ENCODE results near the gene CROCC2. TPM values are rescaled to one million over a fixed set of nuclear protein-coding genes. Genes with fewer than 3 reads are reported as not detected.
A peak's percentile ranks its signal among the peaks of the same experiment; 100 is the strongest.

CROCC2 gene
- polyA plus RNA-seq, 2 of the 4 experiments (the other 2 are of a cell fraction) = not detected

- ATAC-seq (no peak), FAIRE-seq (no peak), DNase-seq (ENCODE audit: low read depth in 1 of 2, low spot score in 1 of 2) (no peak)
- WGBS (ENCODE audit: missing lambda C conversion rate) = 67% methylated on average over 28 of the region's 29 CpGs
- 0 out of 3 replicates have a peak, but pooled peaks cover 4% of the 10 kb centered on the region for H3K4me1 ChIP-seq
- H3K4me3 ChIP-seq = no peak overlapping the region
- peak; percentile 93 for TF ChIP-seq MAFK (IDR thresholded peaks at IDR 0.05; ENCODE audit: partially characterized antibody)
- no peak for TF ChIP-seq ATOH8 (CRISPR knock-in tag; IDR thresholded peaks at IDR 0.05; ENCODE audit: low read depth)
- no peak for TF ChIP-seq CHD2 (IDR thresholded peaks at IDR 0.05; ENCODE audit: low read length, partially characterized antibody)
- TF ChIP-seq BCL3 (IDR thresholded peaks at IDR 0.05) = no peak
- no peak for TF ChIP-seq HMGXB4 (CRISPR knock-in tag; IDR thresholded peaks at IDR 0.05; ENCODE audit: borderline replicate concordance)
- H3K27ac ChIP-seq = no peak overlapping the region
- ChIA-PET POLR2A (no interaction called here), CTCF (interaction anchor here (1.3 kb wide), 1 partner anchor 48 kb away, joined by 3 read pairs; no protein-coding TSS in a partner anchor)
- H3K4me2 ChIP-seq = no peak overlapping the region
- H3K9me3 ChIP-seq = no peaks in the 10 kb centered on the region
These were observed 56.3 kb downstream of the CROCC2 start for GRCh38 chr2:240962300-240963064.

GRCh38 chr2:240963065-240963867 lies 57.1 kb downstream of the CROCC2 start:
- WGBS (ENCODE audit: missing lambda C conversion rate) = 94% methylated on average over 19 of the region's 33 CpGs
- TF ChIP-seq TP53 (CRISPR knock-in tag; IDR thresholded peaks at IDR 0.05) = no peak
- TF ChIP-seq PBX3 (IDR thresholded peaks at IDR 0.05) = no peak
- no peak for TF ChIP-seq SREBF2 (IDR thresholded peaks at IDR 0.05)
- no peak for TF ChIP-seq HMGXB4 (CRISPR knock-in tag; IDR thresholded peaks at IDR 0.05; ENCODE audit: borderline replicate concordance)
- ChIA-PET CTCF (interaction anchor here (1.3 to 1.8 kb wide), 2 partner anchors 48 to 49 kb away, joined by 3 to 5 read pairs; no protein-coding TSS in a partner anchor), POLR2A (no interaction called here)
- no peak overlapping the region for H3K27ac ChIP-seq
- no peak overlapping the region for H3K4me2 ChIP-seq
- no peak overlapping the region for H3K4me3 ChIP-seq
- no peaks in the 10 kb centered on the region for H3K9me3 ChIP-seq
- DNase-seq (ENCODE audit: low read depth in 1 of 2, low spot score in 1 of 2) (no peak), FAIRE-seq (no peak), ATAC-seq (no peak)
- H3K4me1 ChIP-seq = 0 out of 3 replicates have a peak, but pooled peaks cover 4% of the 10 kb centered on the region

- POLR2A ChIA-PET = no interaction called here
- DNase-seq (ENCODE audit: low read depth in 1 of 2, low spot score in 1 of 2) (no peak), ATAC-seq (peak in 1 of 2 experiments; percentile 3; a peak in 2 of 6 replicates), FAIRE-seq (no peak)
- Histone ChIP-seq H3K4me2 (no peak overlapping the region), H3K4me3 (no peak overlapping the region), H3K9me3 (no peaks in the 10 kb centered on the region), H3K27ac (no peak overlapping the region), H3K4me1 (0 out of 3 replicates have a peak, but pooled peaks cover 4% of the 10 kb centered on the region)
- TF ChIP-seq HMGXB4 (CRISPR knock-in tag; IDR thresholded peaks at IDR 0.05; ENCODE audit: borderline replicate concordance) (no peak), MYC (IDR thresholded peaks at IDR 0.05; ENCODE audit: borderline replicate concordance, low read length) (no peak), FOXS1 (CRISPR knock-in tag; IDR thresholded peaks at IDR 0.05) (no peak), EP300 (IDR thresholded peaks at IDR 0.05) (no peak), CBX8 (IDR thresholded peaks at IDR 0.05) (no peak), CBX2 (IDR thresholded peaks at IDR 0.05; ENCODE audit: borderline replicate concordance, low read depth) (no peak), USF2 (IDR thresholded peaks at IDR 0.05) (no peak), TP53 (CRISPR knock-in tag; IDR thresholded peaks at IDR 0.05) (no peak), TFCP2L1 (CRISPR knock-in tag; IDR thresholded peaks at IDR 0.05) (no peak), SMC3 (IDR thresholded peaks at IDR 0.05) (no peak), NPAS2 (CRISPR knock-in tag; IDR thresholded peaks at IDR 0.05; ENCODE audit: borderline replicate concordance) (no peak)
- CTCF ChIA-PET = interaction anchor here (1.8 kb wide), 1 partner anchor 49 kb away, joined by 5 read pairs; no protein-coding TSS in a partner anchor
- WGBS (ENCODE audit: missing lambda C conversion rate) = 82% methylated on average over 17 of the region's 20 CpGs
These were observed 58.0 kb downstream of the CROCC2 start for GRCh38 chr2:240963868-240964703.
